SK-N-SH (cell line): ENCODE data around the gene SCN4A. TPM values are rescaled to one million over a fixed set of nuclear protein-coding genes. Genes with fewer than 3 reads are reported as not detected.

Experiments used
- CTCF ChIA-PET: fragments of 300-600, 350-600 bp; formaldehyde crosslinking; extraction: SDS; loops from one replicate; lab custom pipeline; 2021; lab: Yijun Ruan, JAX
- POLR2A ChIA-PET: fragments of 350-600 bp; sonication (Branson Sonifier 250); formaldehyde crosslinking; extraction: SDS; loops from one replicate; lab custom pipeline; 2020; ENCODE audit warnings: antibody characterized with exemption, inconsistent platforms; lab: Yijun Ruan, JAX
- DNase-seq: peaks from one replicate; pipeline ENCODE4 v3.0.0; 2012
- H2AFZ ChIP-seq: fragments of 200-600 bp; sonication (generic); 2 replicates; pipeline ENCODE4 v1.8.1; 2016; ENCODE audit warnings: antibody characterized with exemption, mild to moderate bottlenecking, low read depth
- H3F3A ChIP-seq: fragments of 200-600 bp; sonication (generic); replicated peaks from 2 replicates; pipeline ENCODE3; 2016; ENCODE audit warnings: antibody characterized with exemption, mild to moderate bottlenecking; ENCODE audit not compliant: insufficient read depth
- H3K27ac ChIP-seq, 2 experiments: fragments of 200-500 bp in 1 of 2; fragments of 200-600 bp in 1 of 2; sonication (Bioruptor generic) in 1 of 2; sonication (generic), shearing (Covaris generic) in 1 of 2; 2 replicates each; pipeline versions ENCODE4 v1.5.1 to v1.6.1; 2014 to 2016; ENCODE audit warnings: low read depth in 2 of 2, inconsistent platforms in 1 of 2, low read length in 1 of 2, mild to moderate bottlenecking in 1 of 2, mixed read lengths in 1 of 2
- H3K27me3 ChIP-seq: fragments of 200-600 bp; sonication (generic), shearing (Covaris generic); 2 replicates; pipeline ENCODE4 v1.6.1; 2016; ENCODE audit warnings: mixed run types; ENCODE audit not compliant: insufficient read depth
- H3K36me3 ChIP-seq, 2 experiments: fragments of 200-500 bp in 1 of 2; fragments of 200-600 bp in 1 of 2; sonication (Bioruptor generic) in 1 of 2; sonication (generic) in 1 of 2; replicated peaks in 1 of 2; 2 replicates each; pipeline versions ENCODE3 to v1.5.1; 2014 to 2016; ENCODE audit warnings: low read length in 1 of 2, mild to moderate bottlenecking in 1 of 2; ENCODE audit not compliant: insufficient read depth in 2 of 2, control insufficient read depth in 1 of 2
- H3K4me1 ChIP-seq, 2 experiments: fragments of 200-500 bp in 1 of 2; fragments of 200-600 bp in 1 of 2; sonication (Bioruptor generic) in 1 of 2; sonication (generic), shearing (Covaris generic) in 1 of 2; 2 replicates each; pipeline versions ENCODE4 v1.5.1 to v1.6.1; 2014 to 2016; ENCODE audit warnings: low read depth in 1 of 2, low read length in 1 of 2, mixed run types in 1 of 2; ENCODE audit not compliant: insufficient read depth in 2 of 2, control insufficient read depth in 1 of 2
- H3K4me2 ChIP-seq: fragments of 200-600 bp; sonication (generic), shearing (Covaris generic); 2 replicates; pipeline ENCODE4 v1.6.1; 2017; ENCODE audit warnings: mixed run types
- H3K4me3 ChIP-seq, 2 experiments: fragments of 200-500 bp in 1 of 2; fragments of 200-600 bp in 1 of 2; sonication (Bioruptor generic) in 1 of 2; sonication (generic), shearing (Covaris generic) in 1 of 2; 2 replicates each; pipeline versions ENCODE4 v1.5.1 to v1.8.1; 2014 to 2016; ENCODE audit warnings: low read depth in 2 of 2, inconsistent platforms in 1 of 2, low read length in 1 of 2, mild to moderate bottlenecking in 1 of 2, mixed read lengths in 1 of 2, moderate library complexity in 1 of 2
- H3K79me2 ChIP-seq: fragments of 200-600 bp; sonication (generic); 2 replicates; pipeline ENCODE4 v1.8.1; 2017; ENCODE audit warnings: mild to moderate bottlenecking; ENCODE audit not compliant: insufficient read depth
- H3K9ac ChIP-seq: fragments of 200-600 bp; sonication (generic); 2 replicates; pipeline ENCODE4 v1.6.1; 2017; ENCODE audit warnings: mixed run types
- H3K9me2 ChIP-seq: fragments of 200-600 bp; sonication (generic); 2 replicates; pipeline ENCODE4 v1.6.1; 2017; ENCODE audit warnings: mixed run types
- H3K9me3 ChIP-seq: fragments of 200-600 bp; sonication (generic); 2 replicates; pipeline ENCODE4 v1.6.1; 2017; ENCODE audit warnings: mixed run types, mild to moderate bottlenecking, moderate library complexity
- H4K20me1 ChIP-seq: fragments of 200-600 bp; sonication (generic); 2 replicates; pipeline ENCODE4 v1.6.1; 2017; ENCODE audit warnings: mild to moderate bottlenecking, mixed run types; ENCODE audit not compliant: insufficient read depth
- CHD2 ChIP-seq: fragments of 150-350 bp; IDR thresholded peaks from 2 replicates; pipeline ENCODE4 v1.6.1; 2018; ENCODE audit warnings: low read length; ENCODE audit not compliant: partially characterized antibody
- EZH2phosphoT487 ChIP-seq: fragments of 200-600 bp; sonication (generic); IDR thresholded peaks from 2 replicates; pipeline ENCODE4 v1.6.1; 2017; ENCODE audit warnings: low read depth, mixed run types, mild to moderate bottlenecking, antibody characterized with exemption, moderate library complexity, borderline replicate concordance
- FOXM1 ChIP-seq: IDR thresholded peaks from 2 replicates; pipeline ENCODE4 v1.4.0; 2012; ENCODE audit warnings: low read depth, mild to moderate bottlenecking
- GABPA ChIP-seq: IDR thresholded peaks from 2 replicates; pipeline ENCODE4 v1.4.0; 2012; ENCODE audit warnings: low read depth, mild to moderate bottlenecking
- GATA2 ChIP-seq: sonication (generic); formaldehyde crosslinking; IDR thresholded peaks from 2 replicates; pipeline ENCODE4 v1.5.0; 2020; ENCODE audit warnings: mild to moderate bottlenecking, missing genetic modification reagents
- MEF2A ChIP-seq: IDR thresholded peaks from 2 replicates; pipeline ENCODE4 v1.4.0; 2012; ENCODE audit warnings: low read depth, borderline replicate concordance
- NRF1 ChIP-seq: IDR thresholded peaks from 2 replicates; pipeline ENCODE4 v1.6.1; 2012; ENCODE audit warnings: low read depth, mild to moderate bottlenecking, low read length
- RAD21 ChIP-seq: IDR thresholded peaks from 2 replicates; pipeline ENCODE4 v1.6.1; 2012; ENCODE audit warnings: mild to moderate bottlenecking, low read length
- RCOR1 ChIP-seq: fragments of 150-350 bp; IDR thresholded peaks from 2 replicates; pipeline ENCODE4 v1.6.1; 2017; ENCODE audit warnings: antibody characterized with exemption, low read length
- SIN3A ChIP-seq: IDR thresholded peaks from 2 replicates; pipeline ENCODE4 v1.6.1; 2012; ENCODE audit warnings: low read depth, mild to moderate bottlenecking, low read length, moderate library complexity, borderline replicate concordance
- YY1 ChIP-seq: IDR thresholded peaks from 2 replicates; pipeline ENCODE4 v1.4.0; 2012; ENCODE audit warnings: low read depth, mild to moderate bottlenecking
- WGBS: methylation state at CpG from one replicate; pipeline ENCODE4 v1.1.6; 2017; ENCODE audit warnings: low lambda C conversion rate; 5-methylcytosine and 5-hydroxymethylcytosine counted together
- polyA plus RNA-seq, 3 experiments: library from polyadenylated mRNA; depleted of rRNA; stranded (reverse); fragments of >200 nt; gene quantifications; 2 replicates each; pipeline ENCODE4 v1.2.3, GENCODE V29; 2012
- TF ChIP-seq, protein P1 (sequence below): IDR thresholded peaks from 2 replicates; pipeline ENCODE4; 2012

The SCN4A gene
- polyA plus RNA-seq, 1 of the 3 experiments (the other 2 are of a cell fraction), result not detected

DNA sequence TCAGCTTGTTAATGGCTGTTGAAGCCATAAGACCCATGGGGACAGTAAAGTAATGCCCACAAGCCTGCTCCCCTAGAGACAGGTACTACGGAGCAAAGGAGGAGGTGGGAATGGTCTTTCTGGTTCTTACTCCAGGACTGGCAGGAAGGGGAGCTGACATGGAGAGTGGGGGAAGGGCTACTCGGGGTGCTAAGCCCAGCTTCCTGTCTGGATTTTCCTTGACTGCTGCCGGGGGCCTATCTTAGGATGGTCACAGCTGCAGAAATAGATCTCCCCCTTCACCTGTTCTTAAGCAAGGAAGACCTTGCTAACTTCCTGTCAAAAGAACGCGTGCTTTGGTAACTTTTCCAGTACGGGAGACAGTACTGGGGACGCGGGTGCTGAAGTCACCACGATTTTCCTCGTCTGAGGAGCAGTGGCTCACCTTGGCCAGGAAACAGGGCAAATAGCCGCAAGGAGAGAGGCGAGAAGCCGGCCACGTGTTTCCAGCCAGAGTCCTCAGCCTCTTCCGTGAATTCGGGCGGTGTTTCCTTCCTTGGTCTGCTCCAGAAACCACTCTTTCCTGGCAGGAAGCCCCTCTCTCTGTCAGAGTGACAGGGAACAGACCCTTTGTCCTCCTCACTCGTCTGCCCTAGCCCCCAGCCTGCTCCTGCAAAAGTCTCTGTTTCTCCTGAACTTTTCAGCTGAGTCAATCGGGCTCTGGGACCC is 24.8 kb upstream of the SCN4A start:
- Histone ChIP-seq H3K27me3 (peaks cover 26% of the 10 kb centered on the region), H3K9me2 (no peaks in the 10 kb centered on the region), H3F3A (no peaks in the 10 kb centered on the region), H4K20me1 (no peaks in the 10 kb centered on the region), H3K9me3 (no peaks in the 10 kb centered on the region), H3K36me3 (no peaks in the 10 kb centered on the region), H2AFZ (peak overlapping the region; percentile 93), H3K9ac (no peak overlapping the region), H3K79me2 (no peaks in the 10 kb centered on the region), H3K4me1 (peaks cover 0 to 13% of the 10 kb centered on the region in 2 experiments; a peak in 2 of 4 replicates), H3K4me2 (peak overlapping the region; percentile 98), H3K4me3 (peak overlapping the region; percentile 71 to 94), H3K27ac (no peak overlapping the region)
- WGBS, result 51% methylated on average over 19 of the region's 19 CpGs
- ChIA-PET CTCF (interaction anchor here (0.9 to 9.5 kb wide), 9 partner anchors 8 to 136 kb away, joined by 3 to 61 read pairs (median 6); partner anchors contain the start of gene GH1), POLR2A (no interaction called here)
- peak; percentile 20 for DNase-seq
- no peak for TF ChIP-seq YY1
- TF ChIP-seq GATA2 (CRISPR knock-in tag), result no peak
- TF ChIP-seq CHD2, result no peak
- no peak for TF ChIP-seq NRF1
- no peak for TF ChIP-seq EZH2phosphoT487
- no peak for TF ChIP-seq RCOR1
- no peak for TF ChIP-seq MEF2A

DNA sequence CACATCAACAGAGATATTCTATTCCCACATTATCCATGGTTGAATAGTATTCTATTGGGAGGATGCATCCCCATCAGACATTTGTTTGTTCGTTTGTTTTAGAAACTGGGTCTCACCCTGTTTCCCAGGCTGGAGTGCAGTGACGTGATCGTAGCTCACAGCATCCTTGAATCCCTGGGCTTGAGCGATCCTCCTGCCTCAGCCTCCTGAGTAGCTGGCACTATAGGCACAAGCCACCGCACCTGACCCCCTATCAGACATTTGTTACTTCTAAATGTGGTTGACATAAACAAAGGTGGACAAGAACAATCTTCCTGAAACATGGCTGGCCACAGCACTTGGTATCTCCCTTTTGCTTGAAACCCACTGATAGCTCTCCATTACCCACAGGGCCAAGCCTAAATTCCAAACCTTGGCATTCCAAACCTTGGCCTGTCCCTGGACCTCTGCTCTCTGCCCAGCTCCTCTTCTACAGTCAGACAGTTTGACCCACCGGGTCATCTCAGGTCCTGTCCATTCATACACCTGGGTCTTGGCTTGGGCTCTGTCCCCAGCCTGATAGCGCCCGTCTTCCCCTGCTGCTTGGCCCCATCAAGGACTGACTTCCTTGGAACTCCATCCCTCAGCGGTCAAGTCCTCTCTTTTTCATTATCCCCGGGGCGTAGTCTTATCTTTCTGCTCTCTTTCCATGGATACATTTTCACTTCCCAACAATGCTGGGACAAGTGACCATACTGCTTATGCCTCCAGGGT is 23.9 kb upstream of the SCN4A start:
- H3K4me2 ChIP-seq, result no peak overlapping the region
- no peaks in the 10 kb centered on the region for H3K36me3 ChIP-seq
- H3K9me2 ChIP-seq, result no peaks in the 10 kb centered on the region
- TF ChIP-seq, protein P1, sequence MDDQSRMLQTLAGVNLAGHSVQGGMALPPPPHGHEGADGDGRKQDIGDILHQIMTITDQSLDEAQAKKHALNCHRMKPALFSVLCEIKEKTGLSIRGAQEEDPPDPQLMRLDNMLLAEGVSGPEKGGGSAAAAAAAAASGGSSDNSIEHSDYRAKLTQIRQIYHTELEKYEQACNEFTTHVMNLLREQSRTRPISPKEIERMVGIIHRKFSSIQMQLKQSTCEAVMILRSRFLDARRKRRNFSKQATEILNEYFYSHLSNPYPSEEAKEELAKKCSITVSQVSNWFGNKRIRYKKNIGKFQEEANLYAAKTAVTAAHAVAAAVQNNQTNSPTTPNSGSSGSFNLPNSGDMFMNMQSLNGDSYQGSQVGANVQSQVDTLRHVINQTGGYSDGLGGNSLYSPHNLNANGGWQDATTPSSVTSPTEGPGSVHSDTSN, result no peak
- no peak for TF ChIP-seq GABPA
- no peak for TF ChIP-seq FOXM1
- no peak for TF ChIP-seq RAD21
- no peak for TF ChIP-seq SIN3A
- no peak for TF ChIP-seq CHD2
- H3K27ac ChIP-seq, result no peak overlapping the region
- WGBS, result 75% methylated on average over 11 of the region's 11 CpGs
- no peaks in the 10 kb centered on the region for H3K9me3 ChIP-seq
- no peak overlapping the region for H3K4me3 ChIP-seq
- no peak for DNase-seq
- POLR2A ChIA-PET, result no interaction called here
- no peak overlapping the region for H2AFZ ChIP-seq
- no peaks in the 10 kb centered on the region for H3F3A ChIP-seq
- no peaks in the 10 kb centered on the region for H4K20me1 ChIP-seq
- H3K79me2 ChIP-seq, result no peaks in the 10 kb centered on the region
- CTCF ChIA-PET, result interaction anchor here (1.1 to 9.5 kb wide), 7 partner anchors 32 to 137 kb away, joined by 3 to 61 read pairs (median 8); partner anchors contain the start of genes CSHL1 and GH1
- peaks cover 35% of the 10 kb centered on the region for H3K27me3 ChIP-seq
- peaks cover 0 to 13% of the 10 kb centered on the region in 2 experiments; a peak in 2 of 4 replicates for H3K4me1 ChIP-seq
- H3K9ac ChIP-seq, result no peak overlapping the region
